ENCODE data around the gene GLRA3. TPM values are rescaled to one million over a fixed set of nuclear protein-coding genes. Genes with fewer than 3 reads are reported as not detected.

GLRA3 gene
- total RNA-seq, 1 donor from 2014 or later, result not detected

DNA sequence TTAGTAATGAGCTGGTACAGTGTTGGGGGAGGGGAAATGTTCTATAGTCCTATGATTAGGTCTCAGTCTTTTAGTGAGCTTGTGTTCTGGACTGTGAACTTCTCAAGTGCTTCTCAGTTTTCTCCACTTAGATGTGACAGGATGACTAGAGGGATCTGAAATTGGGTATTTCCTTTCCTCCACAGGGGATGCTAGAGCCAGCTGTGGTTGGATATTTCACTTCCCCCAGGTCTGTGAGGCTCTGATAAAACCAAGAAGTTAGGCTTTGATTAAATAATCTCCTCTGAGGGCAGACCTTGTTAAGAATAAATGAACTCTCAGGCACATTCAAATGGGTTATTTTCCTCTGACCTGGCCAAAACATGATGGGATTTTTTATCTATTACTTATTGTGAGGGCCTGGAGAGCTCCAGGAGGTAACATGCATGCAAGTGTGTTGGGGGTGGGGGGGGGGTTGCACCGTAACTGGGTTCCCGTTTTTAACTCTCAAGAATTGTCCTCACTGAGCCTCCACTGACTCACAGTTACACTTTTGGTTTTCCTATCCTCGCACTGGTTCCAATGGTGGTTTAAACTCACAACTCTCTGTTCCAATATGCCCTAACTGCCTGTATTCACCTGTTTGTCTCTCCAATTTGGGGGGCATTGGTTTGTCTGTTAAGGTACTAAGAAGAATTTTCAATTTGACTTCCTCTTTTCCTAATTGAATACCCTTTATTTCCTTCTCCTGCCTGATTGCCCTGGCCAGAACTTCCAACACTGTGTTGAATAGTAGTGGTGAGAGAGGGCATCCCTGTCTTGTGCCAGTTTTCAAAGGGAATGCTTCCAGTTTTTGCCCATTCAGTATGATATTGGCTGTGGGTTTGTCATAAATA lies 28.1 kb upstream of the GLRA3 start:
- no peak for DNase-seq (ENCODE audit: low spot score in 2 of 2)
- intact Hi-C loops (cut with DNase I), result no loop called here
- Histone ChIP-seq H3K9me3 (no peaks in the 10 kb centered on the region), H3K36me3 (no peaks in the 10 kb centered on the region), H3K27me3 (no peaks in the 10 kb centered on the region), H3K4me3 (no peak overlapping the region), H3K27ac (no peak overlapping the region), H3K4me1 (no peaks in the 10 kb centered on the region)
- TF ChIP-seq, protein P1, sequence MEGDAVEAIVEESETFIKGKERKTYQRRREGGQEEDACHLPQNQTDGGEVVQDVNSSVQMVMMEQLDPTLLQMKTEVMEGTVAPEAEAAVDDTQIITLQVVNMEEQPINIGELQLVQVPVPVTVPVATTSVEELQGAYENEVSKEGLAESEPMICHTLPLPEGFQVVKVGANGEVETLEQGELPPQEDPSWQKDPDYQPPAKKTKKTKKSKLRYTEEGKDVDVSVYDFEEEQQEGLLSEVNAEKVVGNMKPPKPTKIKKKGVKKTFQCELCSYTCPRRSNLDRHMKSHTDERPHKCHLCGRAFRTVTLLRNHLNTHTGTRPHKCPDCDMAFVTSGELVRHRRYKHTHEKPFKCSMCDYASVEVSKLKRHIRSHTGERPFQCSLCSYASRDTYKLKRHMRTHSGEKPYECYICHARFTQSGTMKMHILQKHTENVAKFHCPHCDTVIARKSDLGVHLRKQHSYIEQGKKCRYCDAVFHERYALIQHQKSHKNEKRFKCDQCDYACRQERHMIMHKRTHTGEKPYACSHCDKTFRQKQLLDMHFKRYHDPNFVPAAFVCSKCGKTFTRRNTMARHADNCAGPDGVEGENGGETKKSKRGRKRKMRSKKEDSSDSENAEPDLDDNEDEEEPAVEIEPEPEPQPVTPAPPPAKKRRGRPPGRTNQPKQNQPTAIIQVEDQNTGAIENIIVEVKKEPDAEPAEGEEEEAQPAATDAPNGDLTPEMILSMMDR (IDR thresholded peaks at IDR 0.05), result no peak

DNA sequence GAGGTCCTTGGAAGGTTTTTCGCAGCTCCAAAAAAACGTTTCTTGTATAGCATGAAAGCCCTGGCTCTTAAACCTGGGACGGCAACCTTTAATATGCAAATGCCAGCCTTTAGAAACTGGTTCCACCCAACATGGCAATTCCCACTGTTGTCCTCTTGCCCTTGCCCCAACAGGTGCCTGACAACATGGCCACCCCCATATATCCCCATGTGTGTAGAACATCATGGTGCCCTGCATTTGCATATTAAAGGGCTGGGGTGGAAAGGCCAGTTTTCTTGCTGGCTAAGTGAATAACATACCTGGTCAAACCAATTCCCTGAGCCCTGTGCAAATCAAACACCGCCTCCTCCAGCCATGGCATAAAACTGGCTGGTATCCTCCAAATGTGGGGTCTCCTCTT lies 26.0 kb upstream of the GLRA3 start:
- no peak overlapping the region for H3K27ac ChIP-seq
- no peaks in the 10 kb centered on the region for H3K4me1 ChIP-seq
- H3K4me3 ChIP-seq, result no peak overlapping the region
- H3K9me3 ChIP-seq, result no peaks in the 10 kb centered on the region
- intact Hi-C loops (cut with DNase I), result no loop called here
- no peaks in the 10 kb centered on the region for H3K36me3 ChIP-seq
- no peak for DNase-seq (ENCODE audit: low spot score in 2 of 2)
- TF ChIP-seq, protein P1 (IDR thresholded peaks at IDR 0.05), result no peak
- no peaks in the 10 kb centered on the region for H3K27me3 ChIP-seq

DNA sequence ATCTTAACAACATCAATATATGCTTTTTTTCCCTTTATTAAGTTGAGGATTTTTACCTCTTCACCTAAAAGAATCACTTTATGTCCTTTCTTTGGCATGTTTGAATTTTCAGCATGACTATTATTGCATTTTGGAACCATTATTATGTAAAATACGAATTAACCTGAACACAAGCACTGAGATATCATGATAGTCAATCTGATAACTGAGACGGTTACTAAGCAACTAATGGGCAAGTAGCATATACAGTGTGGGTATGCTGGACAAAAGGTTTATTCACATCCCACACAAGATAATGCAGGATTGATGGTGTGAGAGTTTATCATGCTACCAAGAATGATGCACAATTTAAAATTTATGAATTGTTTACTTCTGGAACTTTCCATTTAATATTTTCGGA lies 24.6 kb upstream of the GLRA3 start:
- no peak overlapping the region for H3K27ac ChIP-seq
- TF ChIP-seq, protein P1 (IDR thresholded peaks at IDR 0.05), result no peak
- H3K9me3 ChIP-seq, result no peaks in the 10 kb centered on the region
- H3K27me3 ChIP-seq, result no peaks in the 10 kb centered on the region
- no peak for DNase-seq (ENCODE audit: low spot score in 2 of 2)
- intact Hi-C loops (cut with DNase I), result no loop called here
- no peaks in the 10 kb centered on the region for H3K4me1 ChIP-seq
- H3K4me3 ChIP-seq, result no peak overlapping the region
- H3K36me3 ChIP-seq, result no peaks in the 10 kb centered on the region

DNA sequence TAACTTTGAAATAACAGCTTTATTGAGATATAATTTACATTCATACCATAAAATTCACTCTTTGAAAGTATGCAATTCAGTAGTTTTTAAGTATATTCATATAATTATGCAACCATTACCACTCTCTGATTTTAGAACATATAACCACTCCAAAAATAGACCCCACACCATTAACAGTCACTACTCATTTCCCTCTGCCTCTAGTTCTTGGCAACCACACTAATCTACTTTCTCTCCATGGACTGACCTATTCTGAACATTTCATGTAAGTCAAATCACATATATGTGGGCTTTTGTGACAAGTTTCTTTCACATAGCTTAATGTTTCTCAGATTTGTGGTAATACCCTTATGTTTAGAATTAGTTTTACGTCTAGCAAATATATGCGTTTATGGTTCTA lies 19.5 kb upstream of the GLRA3 start:
- DNase-seq (ENCODE audit: low spot score in 2 of 2), result no peak
- TF ChIP-seq, protein P1 (IDR thresholded peaks at IDR 0.05), result no peak
- H3K36me3 ChIP-seq, result no peaks in the 10 kb centered on the region
- H3K9me3 ChIP-seq, result no peaks in the 10 kb centered on the region
- no peaks in the 10 kb centered on the region for H3K4me1 ChIP-seq
- H3K4me3 ChIP-seq, result no peak overlapping the region
- intact Hi-C loops (cut with DNase I), result no loop called here
- no peak overlapping the region for H3K27ac ChIP-seq
- H3K27me3 ChIP-seq, result no peaks in the 10 kb centered on the region

DNA sequence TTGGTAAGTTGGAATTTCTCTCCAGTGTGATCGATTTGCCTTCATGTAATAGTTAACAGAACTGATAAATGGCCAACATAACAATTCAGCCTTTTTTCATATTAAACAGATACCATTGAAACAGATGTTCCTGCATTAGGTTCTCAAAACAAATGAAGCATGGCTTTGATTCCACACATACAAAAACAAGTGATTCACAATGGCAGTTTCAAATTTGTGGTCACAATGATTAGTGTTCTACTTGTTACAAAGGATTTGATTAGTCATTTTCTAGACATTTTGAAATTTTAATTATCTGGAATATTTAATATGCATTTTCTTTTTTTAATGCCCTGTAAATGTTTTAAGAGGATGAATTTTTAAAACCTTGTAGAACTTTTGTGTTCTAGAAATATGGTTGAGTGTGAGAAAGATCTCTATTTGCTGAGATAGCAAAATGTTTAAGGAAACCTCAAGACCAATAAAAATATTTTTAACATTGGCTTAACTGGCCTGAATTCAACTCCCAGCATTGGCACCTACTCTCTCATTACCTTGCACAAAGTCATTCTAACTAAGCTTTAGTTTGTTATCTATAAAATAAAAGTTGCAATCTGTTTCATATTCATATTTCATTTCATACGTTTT lies 18.9 kb upstream of the GLRA3 start:
- DNase-seq (ENCODE audit: low spot score in 2 of 2), result no peak
- Histone ChIP-seq H3K27ac (no peak overlapping the region), H3K4me3 (no peak overlapping the region), H3K9me3 (no peaks in the 10 kb centered on the region), H3K27me3 (no peaks in the 10 kb centered on the region), H3K36me3 (no peaks in the 10 kb centered on the region), H3K4me1 (no peaks in the 10 kb centered on the region)
- intact Hi-C loops (cut with DNase I), result no loop called here
- TF ChIP-seq, protein P1 (IDR thresholded peaks at IDR 0.05), result no peak
